ENCODE results near the gene PLXNA2.

GRCh38 chr1:208291129-208291528, 46.9 kb upstream of the PLXNA2 start:
- TF ChIP-seq EZH2phosphoT487 (IDR thresholded peaks at IDR 0.05; ENCODE audit: low read depth) (no peak), CTCF (IDR thresholded peaks at IDR 0.05; ENCODE audit: low read depth, low read length) (no peak)
